ENCODE results near the gene SGK2.

Gene SGK2

GRCh38 chr20:43539975-43540672, 18.7 kb upstream of the SGK2 start:
- no peak for TF ChIP-seq CTCF (IDR thresholded peaks at IDR 0.05; ENCODE audit: borderline replicate concordance, insufficient read depth, low read depth, low read length)
- H3K4me3 ChIP-seq (ENCODE audit: low read depth, low read length): no peak overlapping the region

GRCh38 chr20:43540673-43541060, 18.2 kb upstream of the SGK2 start:
- H3K4me3 ChIP-seq (ENCODE audit: low read depth, low read length): no peak overlapping the region
- TF ChIP-seq CTCF (IDR thresholded peaks at IDR 0.05; ENCODE audit: borderline replicate concordance, insufficient read depth, low read depth, low read length): no peak

- TF ChIP-seq CTCF (IDR thresholded peaks at IDR 0.05; ENCODE audit: borderline replicate concordance, insufficient read depth, low read depth, low read length): no peak
- H3K4me3 ChIP-seq (ENCODE audit: low read depth, low read length): no peak overlapping the region
Observed at GRCh38 chr20:43541214-43541613, 17.6 kb upstream of the SGK2 start.

- no peak overlapping the region for H3K4me3 ChIP-seq (ENCODE audit: low read depth, low read length)
- TF ChIP-seq CTCF (IDR thresholded peaks at IDR 0.05; ENCODE audit: borderline replicate concordance, insufficient read depth, low read depth, low read length): no peak
Observed at GRCh38 chr20:43542161-43542560, 16.7 kb upstream of the SGK2 start.

- TF ChIP-seq CTCF (IDR thresholded peaks at IDR 0.05; ENCODE audit: borderline replicate concordance, insufficient read depth, low read depth, low read length): no peak
- H3K4me3 ChIP-seq (ENCODE audit: low read depth, low read length): no peak overlapping the region
Observed at GRCh38 chr20:43542674-43543073, 16.2 kb upstream of the SGK2 start.

DNA sequence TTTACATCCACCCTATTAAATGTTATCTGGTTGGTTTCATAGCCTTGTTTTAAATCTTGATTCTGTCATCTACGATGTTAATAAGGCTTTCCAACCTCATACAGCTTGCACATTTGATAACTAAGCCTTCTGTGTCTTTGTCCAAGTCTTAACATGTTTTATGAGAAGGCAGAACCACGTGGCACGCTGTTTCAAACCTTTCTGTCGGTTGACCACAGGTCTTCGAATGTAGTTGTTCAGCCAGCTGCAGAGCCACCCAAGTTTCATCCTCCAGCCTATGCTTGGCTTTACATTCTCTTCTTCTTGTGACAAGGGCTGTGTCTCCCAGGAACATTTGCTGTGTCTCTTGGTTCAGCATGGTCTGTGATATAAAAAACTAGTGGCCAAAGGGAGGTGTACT, 15.7 kb upstream of the SGK2 start:
- no peak for TF ChIP-seq CTCF (IDR thresholded peaks at IDR 0.05; ENCODE audit: borderline replicate concordance, insufficient read depth, low read depth, low read length)
- H3K4me3 ChIP-seq (ENCODE audit: low read depth, low read length): no peak overlapping the region

GRCh38 chr20:43544501-43544900, 14.3 kb upstream of the SGK2 start:
- TF ChIP-seq CTCF (IDR thresholded peaks at IDR 0.05; ENCODE audit: borderline replicate concordance, insufficient read depth, low read depth, low read length): no peak
- H3K4me3 ChIP-seq (ENCODE audit: low read depth, low read length): no peak overlapping the region
